Esophagus muscularis mucosa (tissue), 4 donors: ENCODE measurements around the gene SKIC8. TPM values are rescaled to one million over a fixed set of nuclear protein-coding genes. Genes with fewer than 3 reads are reported as not detected.

Source experiments
- DNase-seq: peaks from one replicate; pipeline ENCODE4 v3.0.0-alpha.2; 2017; ENCODE audit errors: extremely low spot score
- H3K27ac ChIP-seq, 4 donors: fragments of 200-600 bp; sonication (generic); replicated peaks in 1 of 4; 1 replicate in 3 of 4; 2 replicates in 1 of 4; pipeline ENCODE4 v1.5.1; 2016 to 2019; ENCODE audit warnings: mild to moderate bottlenecking in 1 of 4
- H3K27me3 ChIP-seq, 4 donors: fragments of 200-600 bp; sonication (generic); one replicate each; pipeline versions ENCODE4 v1.5.1 to v1.6.0; 2016 to 2019
- H3K36me3 ChIP-seq, 4 donors: fragments of 200-600 bp; sonication (generic); one replicate each; pipeline ENCODE4 v1.5.1; 2016 to 2019
- H3K4me1 ChIP-seq, 4 donors: fragments of 200-600 bp; sonication (generic); one replicate each; pipeline ENCODE4 v1.5.1; 2016 to 2019
- H3K4me3 ChIP-seq, 4 donors: fragments of 200-600 bp; sonication (generic); 1 replicate in 2 of 4; 2 replicates in 2 of 4; pipeline ENCODE4 v1.5.1; 2016 to 2019; ENCODE audit warnings: mild to moderate bottlenecking in 4 of 4, moderate library complexity in 1 of 4
- H3K9me3 ChIP-seq, 4 donors: fragments of 200-600 bp; sonication (generic); 1 replicate in 3 of 4; 2 replicates in 1 of 4; pipeline ENCODE4 v1.5.1; 2016 to 2019
- EP300 ChIP-seq: sonication (generic); formaldehyde crosslinking; IDR thresholded peaks from one replicate; pipeline ENCODE4 v1.6.1; 2017; ENCODE audit warnings: antibody characterized with exemption
- POLR2A ChIP-seq: fragments of 450-650 bp; IDR thresholded peaks from one replicate; pipeline ENCODE4 v1.6.1; 2017; ENCODE audit warnings: antibody characterized with exemption, moderate library complexity, mild to moderate bottlenecking, low read depth
- POLR2AphosphoS5 ChIP-seq, 2 donors: sonication (generic); formaldehyde crosslinking; IDR thresholded peaks; one replicate each; pipeline ENCODE4 v1.6.1; 2017; ENCODE audit warnings: antibody characterized with exemption in 2 of 2
- WGBS: methylation state at CpG from one replicate; pipeline ENCODE4 v1.1.5; 2018; 5-methylcytosine and 5-hydroxymethylcytosine counted together
- intact Hi-C: fragments of 100-400 bp; cut with DNase I; formaldehyde crosslinking; loops from one replicate; pipeline ENCODE4 v1.15.1; 2023
- small RNA-seq, 3 donors: library from RNA; depleted of rRNA; stranded (forward); fragments of <200 nt; gene quantifications; one replicate each; pipeline ENCODE3, GENCODE V24; 2016
- total RNA-seq, 4 donors: library from RNA; depleted of rRNA; stranded (reverse); fragments of >200 nt; gene quantifications; one replicate each; pipeline versions ENCODE4 v1.1.0 to v1.2.1, GENCODE V29; 2016
- TF ChIP-seq, protein P1 (sequence below), 3 experiments: fragments of 200-600 bp in 2 of 3; fragments of 450-650 bp in 1 of 3; sonication (generic) in 2 of 3; IDR thresholded peaks; one replicate each; pipeline ENCODE4 v1.5.1; 2017 to 2019; ENCODE audit warnings: antibody characterized with exemption in 3 of 3, mild to moderate bottlenecking in 2 of 3, moderate library complexity in 1 of 3

The SKIC8 gene
- total RNA-seq, 4 donors from 2014 or later, result 34.7 to 52.7 (median 42.7) TPM

DNA sequence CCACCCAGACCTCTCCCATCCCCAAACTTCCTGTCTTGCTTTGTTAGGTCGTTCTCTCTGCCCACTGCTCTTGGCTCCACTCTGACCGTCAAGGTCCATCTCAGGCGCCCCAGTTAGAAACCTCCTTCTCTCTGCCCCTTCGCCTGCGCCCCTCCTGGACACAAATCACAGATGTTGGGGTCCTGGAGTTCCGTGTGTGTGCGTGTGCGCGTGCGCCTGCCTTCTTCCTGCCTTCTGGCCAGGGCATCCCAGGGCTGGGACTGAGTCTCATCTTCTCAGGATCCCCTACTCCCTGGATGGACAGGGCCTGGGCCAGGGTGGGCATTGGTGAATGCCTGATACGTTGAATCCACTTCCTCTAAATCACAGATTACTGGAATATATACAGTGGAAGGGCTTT is 65.9 kb downstream of the SKIC8 start:
- peaks cover 0 to 3% (median 0%) of the 10 kb centered on the region in 4 donors for H3K27me3 ChIP-seq
- intact Hi-C loops, result no loop called here

More for the DNA sequence above, 65.9 kb downstream of the SKIC8 start:
- TF ChIP-seq, protein P1, sequence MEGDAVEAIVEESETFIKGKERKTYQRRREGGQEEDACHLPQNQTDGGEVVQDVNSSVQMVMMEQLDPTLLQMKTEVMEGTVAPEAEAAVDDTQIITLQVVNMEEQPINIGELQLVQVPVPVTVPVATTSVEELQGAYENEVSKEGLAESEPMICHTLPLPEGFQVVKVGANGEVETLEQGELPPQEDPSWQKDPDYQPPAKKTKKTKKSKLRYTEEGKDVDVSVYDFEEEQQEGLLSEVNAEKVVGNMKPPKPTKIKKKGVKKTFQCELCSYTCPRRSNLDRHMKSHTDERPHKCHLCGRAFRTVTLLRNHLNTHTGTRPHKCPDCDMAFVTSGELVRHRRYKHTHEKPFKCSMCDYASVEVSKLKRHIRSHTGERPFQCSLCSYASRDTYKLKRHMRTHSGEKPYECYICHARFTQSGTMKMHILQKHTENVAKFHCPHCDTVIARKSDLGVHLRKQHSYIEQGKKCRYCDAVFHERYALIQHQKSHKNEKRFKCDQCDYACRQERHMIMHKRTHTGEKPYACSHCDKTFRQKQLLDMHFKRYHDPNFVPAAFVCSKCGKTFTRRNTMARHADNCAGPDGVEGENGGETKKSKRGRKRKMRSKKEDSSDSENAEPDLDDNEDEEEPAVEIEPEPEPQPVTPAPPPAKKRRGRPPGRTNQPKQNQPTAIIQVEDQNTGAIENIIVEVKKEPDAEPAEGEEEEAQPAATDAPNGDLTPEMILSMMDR (IDR thresholded peaks at IDR 0.05), result no peak
- TF ChIP-seq POLR2AphosphoS5 (IDR thresholded peaks at IDR 0.05) (no peak), POLR2A (no peak), EP300 (no peak)
- Histone ChIP-seq H3K36me3 (no peaks in the 10 kb centered on the region), H3K4me3 (no peak overlapping the region), H3K4me1 (no peaks in the 10 kb centered on the region), H3K9me3 (no peaks in the 10 kb centered on the region), H3K27ac (no peak overlapping the region)
- DNase-seq, result no peak
- 72% methylated on average over 11 of the region's 11 CpGs for WGBS

Small RNA genes lying within 50 kb of the gene (small RNA-seq; reads per million reads assigned to genes)
- 0 reads per million in 3 donors for gene AC090607.5

Other genes starting within 250 kb of the SKIC8 start
- 10 to 100 TPM; 31.3 to 58.8 (median 32.7) TPM for gene TBC1D2B, start 221.9 kb downstream of the SKIC8 start, total RNA-seq
- gene SH2D7, start 207.0 kb downstream of the SKIC8 start, total RNA-seq, result not detected
- gene CIB2, start 168.2 kb downstream of the SKIC8 start, total RNA-seq, result 10 to 100 TPM; 11.4 to 18.3 (median 15.9) TPM
- gene IDH3A, start 150.2 kb downstream of the SKIC8 start, total RNA-seq, result 100 to 1,000 TPM in 1 of 4 donors, 10 to 100 TPM in 3; 59.4 to 122 (median 78.1) TPM
- 1 to 10 TPM in 3 of 4 donors, under 1 TPM in 1; 0.33 to 2.5 (median 1.8) TPM for gene ACSBG1, start 65.0 kb downstream of the SKIC8 start, total RNA-seq
- 10 to 100 TPM; 11.8 to 23.5 (median 15.8) TPM for gene DNAJA4, start 35.0 kb downstream of the SKIC8 start, total RNA-seq
- not detected for gene CRABP1, start 40.7 kb upstream of the SKIC8 start, total RNA-seq
- 10 to 100 TPM; 17.5 to 23.7 (median 19.4) TPM for gene IREB2, start 138.6 kb upstream of the SKIC8 start, total RNA-seq
- 1 to 10 TPM; 5.8 to 8.6 (median 7.6) TPM for gene HYKK, start 208.0 kb upstream of the SKIC8 start, total RNA-seq
- 100 to 1,000 TPM; 103 to 135 (median 117) TPM for gene PSMA4, start 240.8 kb upstream of the SKIC8 start, total RNA-seq